ENCODE results near the gene KCTD7. TPM values are rescaled to one million over a fixed set of nuclear protein-coding genes. Genes with fewer than 3 reads are reported as not detected.
A peak's percentile ranks its signal among the peaks of the same experiment; 100 is the strongest.
"Not testable (repeated sequence)": the region's sequence is repeated elsewhere in the genome, so short reads cannot be mapped to it uniquely, and the experiment has no call there.

KCTD7 gene
- 10 to 100 TPM in 3 of 4 donors, 1 to 10 TPM in 1; 9.4 to 22.5 (median 15.1) TPM for total RNA-seq

DNA sequence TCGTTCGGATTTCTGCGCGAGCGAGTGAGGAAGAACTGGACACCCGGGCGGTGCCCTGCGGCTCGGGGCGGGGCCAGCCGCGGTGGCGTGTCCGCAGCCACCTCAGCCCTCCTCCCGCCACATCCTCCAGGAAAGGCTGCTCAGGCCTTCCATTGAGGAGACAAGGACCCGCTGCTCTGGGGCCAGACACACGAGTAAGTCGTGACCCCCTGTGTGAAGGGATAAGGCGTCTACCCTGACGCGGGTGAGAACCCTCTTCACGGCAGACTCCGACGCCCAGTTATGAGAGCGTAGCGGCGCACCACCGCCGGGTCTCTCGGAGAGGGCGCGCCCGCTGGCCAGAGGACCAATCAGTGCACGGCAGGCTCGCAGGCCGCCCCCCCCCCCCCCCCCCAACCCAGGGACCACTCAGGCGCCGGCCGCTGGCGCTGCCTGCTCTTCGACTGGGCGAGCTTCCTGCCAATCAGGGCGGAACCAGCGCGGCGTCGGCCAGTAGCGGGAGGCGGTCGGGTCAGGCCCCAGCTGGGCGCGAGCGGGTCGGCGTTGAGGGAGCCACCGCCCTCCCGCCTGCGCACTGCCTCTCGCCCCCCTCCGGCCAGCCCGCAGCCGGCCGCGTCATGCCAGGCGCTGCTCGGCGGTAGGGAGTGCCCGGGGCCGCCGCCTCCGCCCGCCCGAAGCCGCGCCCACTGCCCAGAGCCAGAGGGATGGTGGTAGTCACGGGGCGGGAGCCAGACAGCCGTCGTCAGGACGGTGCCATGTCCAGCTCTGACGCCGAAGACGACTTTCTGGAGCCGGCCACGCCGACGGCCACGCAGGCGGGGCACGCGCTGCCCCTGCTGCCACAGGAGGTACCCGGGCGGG, at the start of gene KCTD7:
KCTD7 (plus strand) TSS at position 521 of the 861 bp plus-strand sequence; CDS start at position 705, 184 bp downstream.
- peak; percentile 100 for DNase-seq (ENCODE audit: extremely low spot score)
- Histone ChIP-seq H3K9me3 (no peaks in the 10 kb centered on the region), H3K36me3 (peaks cover 0 to 8% (median 1%) of the 10 kb centered on the region in 4 donors), H3K4me3 (peak within 1 kb of the TSS; percentile 75 to 97 (median 84)), H3K4me1 (peaks cover 11 to 42% (median 37%) of the 10 kb centered on the region in 4 donors), H3K27me3 (no peaks in the 10 kb centered on the region), H3K27ac (replicated peaks in 1 of 4) (peak within 1 kb of the TSS; percentile 97 to 100 (median 98))
- 1% methylated on average over 32 of the region's 93 CpGs for WGBS
- TF ChIP-seq, protein P1, sequence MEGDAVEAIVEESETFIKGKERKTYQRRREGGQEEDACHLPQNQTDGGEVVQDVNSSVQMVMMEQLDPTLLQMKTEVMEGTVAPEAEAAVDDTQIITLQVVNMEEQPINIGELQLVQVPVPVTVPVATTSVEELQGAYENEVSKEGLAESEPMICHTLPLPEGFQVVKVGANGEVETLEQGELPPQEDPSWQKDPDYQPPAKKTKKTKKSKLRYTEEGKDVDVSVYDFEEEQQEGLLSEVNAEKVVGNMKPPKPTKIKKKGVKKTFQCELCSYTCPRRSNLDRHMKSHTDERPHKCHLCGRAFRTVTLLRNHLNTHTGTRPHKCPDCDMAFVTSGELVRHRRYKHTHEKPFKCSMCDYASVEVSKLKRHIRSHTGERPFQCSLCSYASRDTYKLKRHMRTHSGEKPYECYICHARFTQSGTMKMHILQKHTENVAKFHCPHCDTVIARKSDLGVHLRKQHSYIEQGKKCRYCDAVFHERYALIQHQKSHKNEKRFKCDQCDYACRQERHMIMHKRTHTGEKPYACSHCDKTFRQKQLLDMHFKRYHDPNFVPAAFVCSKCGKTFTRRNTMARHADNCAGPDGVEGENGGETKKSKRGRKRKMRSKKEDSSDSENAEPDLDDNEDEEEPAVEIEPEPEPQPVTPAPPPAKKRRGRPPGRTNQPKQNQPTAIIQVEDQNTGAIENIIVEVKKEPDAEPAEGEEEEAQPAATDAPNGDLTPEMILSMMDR (IDR thresholded peaks at IDR 0.05): no peak
- TF ChIP-seq POLR2AphosphoS5 (IDR thresholded peaks at IDR 0.05) (peak; percentile 99 to 100), POLR2A (IDR thresholded peaks at IDR 0.05; ENCODE audit: low read depth) (peak; percentile 98), EP300 (IDR thresholded peaks at IDR 0.05) (no peak)
- intact Hi-C loops (cut with DNase I): loop anchor here (2.0 kb wide), 1 partner anchor 26 kb away; no protein-coding TSS in a partner anchor

DNA sequence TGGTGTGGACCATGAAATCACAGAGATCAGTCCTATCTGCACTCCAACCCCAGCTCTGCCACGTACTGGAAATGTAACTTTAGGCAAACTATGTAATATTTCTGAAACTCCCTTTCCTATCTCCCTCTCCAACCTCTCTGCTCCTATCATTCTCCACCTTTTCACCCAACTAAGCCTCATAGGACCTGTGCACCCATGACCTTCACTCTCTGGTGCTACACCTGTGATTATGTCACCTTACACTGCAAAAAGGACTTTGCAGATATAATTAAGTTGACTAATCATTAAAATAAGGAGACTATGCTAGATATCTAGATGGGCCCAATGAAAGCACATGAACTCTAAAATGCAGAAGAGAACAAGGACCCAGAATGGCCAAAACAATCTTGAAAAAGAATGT, 48.3 kb upstream of the KCTD7 start:
- H3K9me3 ChIP-seq; DNase-seq (ENCODE audit: extremely low spot score); H3K27me3 ChIP-seq; H3K27ac ChIP-seq (replicated peaks in 1 of 4); H3K4me3 ChIP-seq; intact Hi-C loops (cut with DNase I): not testable (repeated sequence)
- H3K36me3 ChIP-seq: peaks cover 0 to 43% (median 29%) of the 10 kb centered on the region in 4 donors
- peaks cover 4 to 27% (median 17%) of the 10 kb centered on the region in 4 donors for H3K4me1 ChIP-seq
- WGBS: 72% methylated on average over 1 of the region's 1 CpG

DNA sequence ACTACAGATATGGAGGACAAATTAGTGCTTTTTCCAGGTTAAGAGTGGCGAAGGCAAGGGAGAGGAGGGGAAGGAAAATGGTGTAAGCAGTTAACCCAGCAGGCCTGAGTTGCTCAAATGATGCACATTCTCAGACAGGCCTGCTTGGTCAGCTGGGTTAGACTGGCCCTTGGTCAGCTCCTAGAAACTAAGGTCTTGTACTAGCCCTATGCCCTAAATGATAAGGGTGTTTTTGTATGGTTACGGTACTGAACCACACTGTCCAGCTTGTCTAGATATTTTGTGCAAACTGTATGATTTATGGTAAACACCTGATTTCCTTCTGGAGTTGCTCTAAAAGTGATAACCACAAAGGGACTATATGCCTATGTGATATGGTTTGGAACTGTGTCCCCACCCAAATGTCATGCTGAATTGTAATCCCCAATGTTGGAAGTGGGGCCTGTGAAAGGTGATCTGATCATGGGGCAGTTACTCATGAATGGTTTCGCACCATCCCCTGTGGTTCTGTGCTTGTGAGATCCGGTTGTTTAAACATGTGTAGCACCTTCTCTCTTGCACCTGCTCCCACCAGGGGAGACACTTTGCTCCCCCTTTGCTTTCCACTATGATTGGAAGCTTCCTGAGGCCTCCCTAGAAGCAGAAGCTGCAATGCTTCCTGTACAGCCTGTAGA, 45.7 kb upstream of the KCTD7 start:
- DNase-seq (ENCODE audit: extremely low spot score); H3K4me3 ChIP-seq; intact Hi-C loops (cut with DNase I); H3K9me3 ChIP-seq; H3K27me3 ChIP-seq; H3K27ac ChIP-seq (replicated peaks in 1 of 4): not testable (repeated sequence)
- Histone ChIP-seq H3K4me1 (peaks cover 4 to 38% (median 26%) of the 10 kb centered on the region in 4 donors), H3K36me3 (peaks cover 0 to 39% (median 20%) of the 10 kb centered on the region in 4 donors)
- WGBS: 87% methylated on average over 3 of the region's 4 CpGs

DNA sequence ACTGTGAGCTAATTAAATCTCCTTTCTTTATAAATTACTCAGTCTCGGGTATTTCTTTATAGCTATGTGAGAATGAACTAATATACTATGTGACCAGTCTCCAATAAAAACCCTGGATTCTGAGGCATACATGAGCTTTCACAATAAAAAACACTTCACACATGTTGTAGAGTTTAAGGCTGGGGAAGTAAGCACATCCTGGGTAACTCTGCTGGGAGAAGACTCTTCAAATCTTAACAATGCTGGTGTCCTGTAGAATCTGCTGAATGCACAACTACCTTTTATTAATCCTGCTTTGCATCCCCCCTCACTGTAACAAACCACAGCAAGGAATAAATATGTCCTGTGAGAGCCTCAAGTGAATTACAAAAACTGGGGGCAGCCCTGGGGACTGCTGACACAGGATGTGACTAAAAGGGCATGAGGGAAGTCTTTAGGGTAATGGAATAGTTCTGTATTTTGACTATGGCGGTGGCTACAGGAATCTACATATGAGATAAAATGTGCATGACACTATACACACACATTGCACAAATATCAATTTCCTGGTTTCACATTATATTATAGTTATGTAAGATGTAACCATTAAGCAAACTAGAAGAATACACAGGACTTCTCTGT, 45.1 kb upstream of the KCTD7 start:
- Histone ChIP-seq H3K4me1 (peaks cover 4 to 39% (median 30%) of the 10 kb centered on the region in 4 donors), H3K27me3 (no peaks in the 10 kb centered on the region), H3K36me3 (peaks cover 0 to 39% (median 20%) of the 10 kb centered on the region in 4 donors), H3K4me3 (no peak overlapping the region), H3K27ac (replicated peaks in 1 of 4) (no peak overlapping the region), H3K9me3 (no peaks in the 10 kb centered on the region)
- DNase-seq (ENCODE audit: extremely low spot score): no peak
- 88% methylated on average over 2 of the region's 2 CpGs for WGBS
- no peak for TF ChIP-seq POLR2A (IDR thresholded peaks at IDR 0.05; ENCODE audit: low read depth)
- TF ChIP-seq, protein P1 (IDR thresholded peaks at IDR 0.05): no peak
- intact Hi-C loops (cut with DNase I): no loop called here

DNA sequence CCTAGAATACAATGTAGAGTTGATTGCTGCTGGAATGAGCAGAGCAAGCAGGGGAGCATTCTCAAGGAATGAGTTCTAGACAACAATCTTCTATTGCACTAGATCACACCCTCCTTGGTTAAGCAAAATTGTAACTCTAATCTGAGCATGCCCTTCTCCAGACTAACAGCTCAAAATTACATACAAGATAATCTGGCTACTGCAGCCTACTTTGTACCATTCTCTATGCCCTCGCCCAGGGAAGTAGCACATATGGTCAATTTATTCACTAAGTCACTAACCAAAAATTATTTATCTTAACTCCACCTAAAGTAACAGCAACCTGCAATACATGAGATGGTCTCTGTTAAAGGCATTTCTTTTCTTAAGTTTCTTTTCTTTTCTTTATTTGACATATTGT, 42.5 kb upstream of the KCTD7 start:
- TF ChIP-seq, protein P1 (IDR thresholded peaks at IDR 0.05): no peak
- no peak for TF ChIP-seq EP300 (IDR thresholded peaks at IDR 0.05)
- H3K36me3 ChIP-seq: peaks cover 0 to 38% (median 20%) of the 10 kb centered on the region in 4 donors
- H3K4me1 ChIP-seq: peaks cover 28 to 57% (median 51%) of the 10 kb centered on the region in 4 donors
- whole genome bisulfite sequencing: 75% methylated on average over 1 of the region's 1 CpG
- H3K9me3 ChIP-seq: no peaks in the 10 kb centered on the region
- no peak overlapping the region for H3K27ac ChIP-seq (replicated peaks in 1 of 4)
- intact Hi-C loops (cut with DNase I): no loop called here
- no peak overlapping the region for H3K4me3 ChIP-seq
- H3K27me3 ChIP-seq: no peaks in the 10 kb centered on the region
- no peak for DNase-seq (ENCODE audit: extremely low spot score)

DNA sequence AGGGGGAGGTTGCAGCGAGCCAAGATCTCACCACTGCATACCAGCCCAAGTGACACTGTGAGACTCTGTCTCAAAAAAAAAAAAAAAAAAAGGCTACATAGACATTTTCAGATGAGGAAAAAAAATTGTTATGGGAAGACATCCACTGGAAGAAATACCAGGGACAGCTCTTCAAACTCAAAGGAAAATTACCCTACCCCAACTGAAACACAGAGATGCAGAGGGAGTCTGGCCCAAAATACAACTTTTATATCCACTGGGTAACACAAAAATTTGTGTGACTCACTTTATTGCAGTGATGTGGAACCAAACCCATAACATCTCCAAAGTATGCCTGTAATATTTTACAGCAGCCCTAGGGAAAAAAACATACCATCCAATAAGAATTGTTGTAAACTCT, 40.5 kb upstream of the KCTD7 start:
- Histone ChIP-seq H3K36me3 (peaks cover 0 to 20% (median 8%) of the 10 kb centered on the region in 4 donors), H3K4me1 (peaks cover 35 to 68% (median 60%) of the 10 kb centered on the region in 4 donors)
- H3K27ac ChIP-seq (replicated peaks in 1 of 4); H3K4me3 ChIP-seq; H3K27me3 ChIP-seq; DNase-seq (ENCODE audit: extremely low spot score); intact Hi-C loops (cut with DNase I); H3K9me3 ChIP-seq: not testable (repeated sequence)
- 88% methylated on average over 1 of the region's 1 CpG for WGBS

DNA sequence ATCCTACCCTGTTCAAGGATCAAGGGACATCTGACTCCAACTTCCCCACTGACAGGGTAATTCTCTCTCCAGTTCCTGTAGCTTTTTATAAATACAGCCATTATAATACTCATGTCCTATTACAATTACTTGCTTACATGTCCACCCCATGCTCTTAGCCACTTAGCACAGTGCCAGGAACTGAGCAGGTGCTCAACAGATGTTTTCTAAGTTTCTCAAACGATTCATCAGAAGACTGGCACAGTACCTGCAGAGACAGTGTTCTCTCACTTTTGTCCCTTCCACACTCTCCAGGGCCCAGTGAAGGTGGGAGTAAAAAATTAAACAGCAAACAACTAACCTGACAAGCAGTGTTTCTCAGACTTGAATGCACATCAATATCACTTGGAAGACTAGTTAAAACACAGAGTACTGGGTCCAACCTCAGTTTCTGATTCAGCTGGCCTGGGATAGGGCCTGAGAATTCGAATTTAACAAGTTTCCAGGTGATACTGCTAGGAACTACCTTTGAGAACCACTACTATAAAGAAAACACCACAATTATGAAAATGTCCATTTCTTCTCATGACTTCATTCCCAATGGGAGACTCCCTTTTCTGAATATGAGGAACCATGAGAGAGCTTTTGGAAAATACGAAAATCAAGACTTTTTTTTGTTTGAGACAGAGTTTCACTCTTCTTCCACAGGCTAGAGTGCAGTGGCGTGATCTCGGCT, 39.7 kb upstream of the KCTD7 start:
- Histone ChIP-seq H3K27ac (replicated peaks in 1 of 4) (peak overlapping the region in 1 of 4 donors; percentile 97), H3K4me1 (peaks cover 35 to 68% (median 60%) of the 10 kb centered on the region in 4 donors), H3K36me3 (peaks cover 0 to 12% (median under 1%) of the 10 kb centered on the region in 4 donors)
- DNase-seq (ENCODE audit: extremely low spot score); H3K27me3 ChIP-seq; intact Hi-C loops (cut with DNase I); H3K4me3 ChIP-seq; H3K9me3 ChIP-seq: not testable (repeated sequence)
- 60% methylated on average over 5 of the region's 5 CpGs for WGBS

Measured in esophagus muscularis mucosa (tissue), 4 donors.